AG10803 (cell line): ENCODE measurements around the gene HOXA3.

Source experiments
- DNase-seq: peaks from one replicate; pipeline ENCODE4 v3.0.0; 2010; ENCODE audit warnings: low read depth
- H3K4me3 ChIP-seq: 2 replicates; pipeline ENCODE4 v1.5.1; 2011; ENCODE audit warnings: mild to moderate bottlenecking, low read length, control low read depth
- TF ChIP-seq, protein P1 (sequence below): conservative IDR thresholded peaks from 2 replicates; pipeline ENCODE4 v1.5.1; 2011; ENCODE audit warnings: mild to moderate bottlenecking, low read length, control low read depth, inconsistent platforms

Gene HOXA3

GRCh38 chr7:27104341-27105058 lies 47.9 kb downstream of the HOXA3 start:
- no peak for DNase-seq
- TF ChIP-seq, protein P1, sequence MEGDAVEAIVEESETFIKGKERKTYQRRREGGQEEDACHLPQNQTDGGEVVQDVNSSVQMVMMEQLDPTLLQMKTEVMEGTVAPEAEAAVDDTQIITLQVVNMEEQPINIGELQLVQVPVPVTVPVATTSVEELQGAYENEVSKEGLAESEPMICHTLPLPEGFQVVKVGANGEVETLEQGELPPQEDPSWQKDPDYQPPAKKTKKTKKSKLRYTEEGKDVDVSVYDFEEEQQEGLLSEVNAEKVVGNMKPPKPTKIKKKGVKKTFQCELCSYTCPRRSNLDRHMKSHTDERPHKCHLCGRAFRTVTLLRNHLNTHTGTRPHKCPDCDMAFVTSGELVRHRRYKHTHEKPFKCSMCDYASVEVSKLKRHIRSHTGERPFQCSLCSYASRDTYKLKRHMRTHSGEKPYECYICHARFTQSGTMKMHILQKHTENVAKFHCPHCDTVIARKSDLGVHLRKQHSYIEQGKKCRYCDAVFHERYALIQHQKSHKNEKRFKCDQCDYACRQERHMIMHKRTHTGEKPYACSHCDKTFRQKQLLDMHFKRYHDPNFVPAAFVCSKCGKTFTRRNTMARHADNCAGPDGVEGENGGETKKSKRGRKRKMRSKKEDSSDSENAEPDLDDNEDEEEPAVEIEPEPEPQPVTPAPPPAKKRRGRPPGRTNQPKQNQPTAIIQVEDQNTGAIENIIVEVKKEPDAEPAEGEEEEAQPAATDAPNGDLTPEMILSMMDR, result no peak
- no peak overlapping the region for H3K4me3 ChIP-seq

GRCh38 chr7:27103489-27104226 lies 48.7 kb downstream of the HOXA3 start:
- TF ChIP-seq, protein P1, result no peak
- H3K4me3 ChIP-seq, result no peak overlapping the region
- DNase-seq, result no peak

GRCh38 chr7:27102581-27103442 lies 49.6 kb downstream of the HOXA3 start, which contains the start of gene HOXA2:
TSS of gene HOXA2 (minus strand) at chr7:27102683. CDS start at chr7:27102500, 183 bp downstream.
- peak within 1 kb of the TSS; percentile 40 for H3K4me3 ChIP-seq

GRCh38 chr7:27101957-27102580 lies 50.3 kb downstream of the HOXA3 start:
- TF ChIP-seq, protein P1, result no peak
- H3K4me3 ChIP-seq, result peak overlapping the region; percentile 40
- DNase-seq, result no peak

More at GRCh38 chr7:27102581-27103442, 49.6 kb downstream of the HOXA3 start, which contains the start of gene HOXA2:
- no peak for DNase-seq
- TF ChIP-seq, protein P1, result no peak

DNA sequence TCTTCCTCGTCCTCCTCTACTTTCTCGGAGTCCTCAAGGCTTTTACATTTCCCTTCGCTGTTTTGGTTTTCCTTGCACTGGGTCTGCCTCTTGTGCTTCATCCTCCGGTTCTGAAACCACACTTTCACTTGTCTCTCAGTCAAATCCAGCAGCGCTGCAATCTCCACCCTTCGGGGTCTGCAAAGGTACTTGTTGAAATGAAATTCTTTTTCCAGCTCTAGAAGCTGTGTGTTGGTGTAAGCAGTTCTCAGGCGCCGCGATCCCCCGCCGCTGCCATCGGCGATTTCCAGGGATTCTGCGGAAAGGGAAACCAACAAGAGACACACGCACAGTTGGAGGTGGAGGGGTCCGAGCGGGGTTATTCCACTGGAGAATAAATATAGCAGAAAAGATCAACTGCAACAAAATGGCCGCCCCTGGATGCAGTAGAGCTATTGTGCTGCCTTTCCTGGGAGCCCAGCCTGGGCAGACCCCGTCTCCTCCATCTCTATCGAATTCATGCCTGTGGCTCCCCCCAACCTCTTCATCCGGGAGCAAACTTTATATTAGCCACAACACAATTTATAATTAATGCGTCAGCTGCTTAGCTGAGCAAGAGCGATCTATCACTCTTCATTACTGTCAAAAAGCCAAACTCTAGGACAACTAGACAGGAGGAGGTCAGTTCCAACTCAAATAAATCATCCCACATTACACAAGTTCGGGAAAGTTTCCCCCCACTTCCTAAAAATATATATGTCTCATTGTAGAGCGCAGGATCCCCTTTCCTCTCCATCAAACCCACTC lies 51.0 kb downstream of the HOXA3 start:
- no peak for DNase-seq
- TF ChIP-seq, protein P1, result no peak
- H3K4me3 ChIP-seq, result peak overlapping the region; percentile 35

- no peak for DNase-seq
- peak overlapping the region; percentile 33 for H3K4me3 ChIP-seq
- TF ChIP-seq, protein P1, result no peak
Measured at GRCh38 chr7:27100694-27101170, 51.7 kb downstream of the HOXA3 start.
